DOHH2 (cell line): Measurements from ENCODE around the gene TMEM47.

Experiments used
- H3F3A ChIP-seq: fragments of 200-600 bp; sonication (generic), shearing (Covaris generic); 2 replicates; pipeline ENCODE4 v1.6.0; 2016; ENCODE audit warnings: antibody characterized with exemption, mild to moderate bottlenecking; ENCODE audit not compliant: control insufficient read depth, insufficient read depth
- H3K27ac ChIP-seq: fragments of 200-600 bp; sonication (generic); 2 replicates; pipeline ENCODE4 v1.5.1; 2014; ENCODE audit warnings: low read depth, mild to moderate bottlenecking, low read length, moderate library complexity
- H3K27me3 ChIP-seq: fragments of 200-600 bp; sonication (generic); 2 replicates; pipeline ENCODE4 v1.6.1; 2014; ENCODE audit warnings: mild to moderate bottlenecking, low read length, mixed read lengths; ENCODE audit not compliant: control insufficient read depth
- H3K36me3 ChIP-seq: fragments of 200-600 bp; sonication (generic); 2 replicates; pipeline ENCODE4 v1.6.1; 2014; ENCODE audit warnings: mild to moderate bottlenecking, low read length, moderate library complexity, mixed read lengths; ENCODE audit not compliant: control insufficient read depth
- H3K4me1 ChIP-seq: fragments of 200-600 bp; sonication (generic); 2 replicates; pipeline ENCODE4 v1.6.1; 2014; ENCODE audit warnings: mild to moderate bottlenecking, low read length, mixed read lengths; ENCODE audit not compliant: control insufficient read depth
- H3K4me2 ChIP-seq: fragments of 200-600 bp; sonication (generic); 2 replicates; pipeline ENCODE4 v1.6.0; 2014; ENCODE audit warnings: mild to moderate bottlenecking, low read length, moderate library complexity
- H3K4me3 ChIP-seq: fragments of 200-600 bp; sonication (generic); 2 replicates; pipeline ENCODE4 v1.5.1; 2014; ENCODE audit warnings: mild to moderate bottlenecking, low read length, mixed read lengths
- H3K79me2 ChIP-seq: fragments of 200-600 bp; sonication (generic); 2 replicates; pipeline ENCODE4 v1.6.1; 2014; ENCODE audit warnings: mild to moderate bottlenecking, low read length, mixed read lengths; ENCODE audit not compliant: control insufficient read depth
- H3K9me2 ChIP-seq: fragments of 200-600 bp; sonication (generic); replicated peaks from 2 replicates; pipeline ENCODE4 v1.6.1; 2014; ENCODE audit warnings: mild to moderate bottlenecking, low read length, mixed read lengths; ENCODE audit not compliant: control insufficient read depth
- H3K9me3 ChIP-seq: fragments of 200-600 bp; sonication (generic); 2 replicates; pipeline ENCODE4 v1.6.1; 2014; ENCODE audit warnings: antibody characterized with exemption, low read length, mixed read lengths; ENCODE audit not compliant: control insufficient read depth, insufficient read depth
- H4K20me1 ChIP-seq: fragments of 200-600 bp; sonication (generic); 2 replicates; pipeline ENCODE4 v1.6.0; 2014; ENCODE audit warnings: low read depth, mild to moderate bottlenecking, antibody characterized with exemption, low read length, moderate library complexity; ENCODE audit not compliant: control insufficient read depth, insufficient read depth
- EZH2phosphoT487 ChIP-seq: fragments of 200-600 bp; sonication (generic); IDR thresholded peaks from 2 replicates; pipeline ENCODE4 v1.6.1; 2017; ENCODE audit warnings: borderline replicate concordance, mild to moderate bottlenecking, antibody characterized with exemption, low read length, moderate library complexity, mixed read lengths
- TF ChIP-seq, protein P1 (sequence below): fragments of 200-600 bp; sonication (generic); IDR thresholded peaks from one replicate; pipeline ENCODE4 v1.5.1; 2014; ENCODE audit warnings: antibody characterized with exemption, mild to moderate bottlenecking, low read depth, low read length; ENCODE audit not compliant: poor library complexity, severe bottlenecking

Gene TMEM47

DNA sequence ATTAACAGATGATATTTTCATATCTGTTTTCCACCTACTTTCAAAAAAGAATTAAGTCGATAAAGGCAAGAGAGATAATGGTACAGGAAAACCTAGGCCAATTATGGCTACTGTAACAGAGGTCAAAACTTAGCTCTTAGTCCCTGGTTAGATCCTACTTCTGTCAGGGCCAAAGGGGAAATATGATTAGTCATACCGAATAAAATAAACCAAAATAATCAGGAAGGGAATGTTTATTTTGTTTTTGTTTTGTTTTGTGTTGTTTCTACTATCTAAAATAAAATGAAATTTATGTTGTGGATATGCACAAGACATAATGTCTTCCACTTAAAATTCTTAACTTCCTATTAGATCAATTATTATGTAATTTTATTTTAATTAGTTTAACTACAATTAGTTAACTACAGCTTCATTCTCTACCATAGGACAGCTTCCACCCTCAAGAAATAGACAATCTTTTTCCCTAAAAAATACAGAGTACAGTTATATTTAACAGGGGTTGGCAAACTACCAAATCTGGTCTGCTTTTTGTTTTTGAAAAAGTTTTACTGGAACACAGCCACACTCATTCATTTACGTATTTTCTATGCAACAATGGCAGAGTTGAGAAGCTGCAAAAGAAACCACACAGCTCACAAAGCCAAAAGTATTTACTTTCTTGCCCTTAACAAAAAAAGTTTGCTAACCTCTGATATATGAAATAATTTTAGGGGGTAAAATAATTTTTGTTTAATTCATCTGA, 25.4 kb downstream of the TMEM47 start:
- Histone ChIP-seq H4K20me1 (no peaks in the 10 kb centered on the region), H3K27me3 (no peaks in the 10 kb centered on the region), H3F3A (no peaks in the 10 kb centered on the region), H3K4me3 (no peak overlapping the region), H3K4me2 (no peak overlapping the region), H3K27ac (no peak overlapping the region), H3K79me2 (no peaks in the 10 kb centered on the region), H3K9me2 (no peaks in the 10 kb centered on the region), H3K4me1 (no peaks in the 10 kb centered on the region), H3K9me3 (no peaks in the 10 kb centered on the region), H3K36me3 (no peaks in the 10 kb centered on the region)
- no peak for TF ChIP-seq EZH2phosphoT487
- TF ChIP-seq, protein P1, sequence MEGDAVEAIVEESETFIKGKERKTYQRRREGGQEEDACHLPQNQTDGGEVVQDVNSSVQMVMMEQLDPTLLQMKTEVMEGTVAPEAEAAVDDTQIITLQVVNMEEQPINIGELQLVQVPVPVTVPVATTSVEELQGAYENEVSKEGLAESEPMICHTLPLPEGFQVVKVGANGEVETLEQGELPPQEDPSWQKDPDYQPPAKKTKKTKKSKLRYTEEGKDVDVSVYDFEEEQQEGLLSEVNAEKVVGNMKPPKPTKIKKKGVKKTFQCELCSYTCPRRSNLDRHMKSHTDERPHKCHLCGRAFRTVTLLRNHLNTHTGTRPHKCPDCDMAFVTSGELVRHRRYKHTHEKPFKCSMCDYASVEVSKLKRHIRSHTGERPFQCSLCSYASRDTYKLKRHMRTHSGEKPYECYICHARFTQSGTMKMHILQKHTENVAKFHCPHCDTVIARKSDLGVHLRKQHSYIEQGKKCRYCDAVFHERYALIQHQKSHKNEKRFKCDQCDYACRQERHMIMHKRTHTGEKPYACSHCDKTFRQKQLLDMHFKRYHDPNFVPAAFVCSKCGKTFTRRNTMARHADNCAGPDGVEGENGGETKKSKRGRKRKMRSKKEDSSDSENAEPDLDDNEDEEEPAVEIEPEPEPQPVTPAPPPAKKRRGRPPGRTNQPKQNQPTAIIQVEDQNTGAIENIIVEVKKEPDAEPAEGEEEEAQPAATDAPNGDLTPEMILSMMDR = no peak

DNA sequence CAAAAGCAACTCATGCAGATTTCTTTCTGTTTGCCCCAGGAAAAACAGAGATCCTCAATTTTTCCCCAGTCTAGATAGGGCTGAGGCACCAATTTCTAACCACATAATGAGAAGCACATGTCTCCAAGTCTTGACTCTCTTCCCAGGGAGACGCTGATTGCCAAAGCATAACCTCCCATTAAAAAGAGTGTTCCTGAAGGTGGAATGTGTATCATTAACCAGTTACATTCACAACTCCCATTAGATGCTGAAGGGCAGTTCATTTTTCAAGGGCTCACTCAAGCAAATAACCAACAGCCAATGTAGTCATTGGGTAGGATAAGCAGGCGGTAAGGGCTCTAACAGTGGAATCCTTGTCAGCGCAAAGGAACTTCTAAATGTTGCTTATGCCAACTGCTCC, 27.5 kb downstream of the TMEM47 start:
- Histone ChIP-seq H3K27me3 (no peaks in the 10 kb centered on the region), H3K4me2 (no peak overlapping the region), H3F3A (no peaks in the 10 kb centered on the region), H3K9me3 (no peaks in the 10 kb centered on the region), H3K79me2 (no peaks in the 10 kb centered on the region), H3K27ac (no peak overlapping the region), H3K4me1 (no peaks in the 10 kb centered on the region), H3K36me3 (no peaks in the 10 kb centered on the region), H4K20me1 (no peaks in the 10 kb centered on the region), H3K4me3 (no peak overlapping the region), H3K9me2 (no peaks in the 10 kb centered on the region)
- TF ChIP-seq, protein P1 = no peak
- no peak for TF ChIP-seq EZH2phosphoT487

DNA sequence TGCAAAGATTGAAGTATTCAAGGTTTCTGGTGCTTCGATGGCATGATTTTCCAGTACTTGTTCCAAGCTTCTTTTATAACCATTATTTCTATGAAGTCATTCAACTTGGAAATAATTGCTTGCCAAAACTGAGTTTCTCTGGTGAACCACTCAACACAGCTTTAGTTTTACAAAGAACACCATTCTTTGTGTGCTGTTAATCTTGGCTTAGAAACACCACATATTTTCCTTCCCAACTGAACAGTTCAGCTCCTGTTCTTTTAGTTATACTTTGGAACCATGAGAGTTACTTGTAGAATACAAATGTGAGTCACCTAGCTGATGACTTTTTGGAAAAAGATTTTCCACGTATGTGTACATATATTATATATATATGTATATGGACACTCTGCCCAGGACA, 32.7 kb downstream of the TMEM47 start:
- no peaks in the 10 kb centered on the region for H3K9me2 ChIP-seq
- no peaks in the 10 kb centered on the region for H3K9me3 ChIP-seq
- no peaks in the 10 kb centered on the region for H3K4me1 ChIP-seq
- H3K4me2 ChIP-seq = no peak overlapping the region
- H4K20me1 ChIP-seq = no peaks in the 10 kb centered on the region
- no peaks in the 10 kb centered on the region for H3K79me2 ChIP-seq
- no peak overlapping the region for H3K27ac ChIP-seq
- no peaks in the 10 kb centered on the region for H3K36me3 ChIP-seq
- no peaks in the 10 kb centered on the region for H3F3A ChIP-seq
- H3K4me3 ChIP-seq = no peak overlapping the region
- TF ChIP-seq, protein P1 = no peak
- no peak for TF ChIP-seq EZH2phosphoT487
- H3K27me3 ChIP-seq = no peaks in the 10 kb centered on the region
